HTERT RPE-1 (cell line): ENCODE measurements around the gene EVC.

Source experiments
- in situ Hi-C: fragments of 300-500 bp; cut with MboI; formaldehyde crosslinking; loops from 4 replicates; pipeline ENCODE4 v1.14.3; 2020; ENCODE audit warnings: low sequenced_read_pairs

Gene EVC

GRCh38 chr4:5710961-5711478 lies at the start of gene EVC:
EVC (plus strand) TSS chr4:5711201; CDS start chr4:5711381, 180 bp downstream.
- in situ Hi-C loops, result no loop called here

- in situ Hi-C loops, result no loop called here
Observed at GRCh38 chr4:5661237-5661636, 49.8 kb upstream of the EVC start.

DNA sequence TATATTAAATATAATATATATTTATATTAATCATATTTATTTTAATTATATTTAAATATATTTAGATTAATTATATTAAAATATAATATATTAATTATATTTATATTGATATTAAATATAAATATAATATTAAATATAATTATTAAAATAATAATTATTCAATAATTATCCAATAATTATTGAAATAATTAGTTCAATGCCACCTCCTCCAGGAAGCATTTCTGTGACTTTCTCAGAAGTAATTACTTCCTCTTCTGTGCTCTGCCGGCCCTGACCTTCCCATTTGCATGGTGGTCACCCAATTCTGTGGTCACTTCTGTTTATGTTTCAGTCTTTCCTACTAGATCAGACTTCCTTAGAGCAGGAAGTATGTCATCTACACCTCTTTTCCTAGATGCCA lies 48.4 kb upstream of the EVC start:
- in situ Hi-C loops, result no loop called here

DNA sequence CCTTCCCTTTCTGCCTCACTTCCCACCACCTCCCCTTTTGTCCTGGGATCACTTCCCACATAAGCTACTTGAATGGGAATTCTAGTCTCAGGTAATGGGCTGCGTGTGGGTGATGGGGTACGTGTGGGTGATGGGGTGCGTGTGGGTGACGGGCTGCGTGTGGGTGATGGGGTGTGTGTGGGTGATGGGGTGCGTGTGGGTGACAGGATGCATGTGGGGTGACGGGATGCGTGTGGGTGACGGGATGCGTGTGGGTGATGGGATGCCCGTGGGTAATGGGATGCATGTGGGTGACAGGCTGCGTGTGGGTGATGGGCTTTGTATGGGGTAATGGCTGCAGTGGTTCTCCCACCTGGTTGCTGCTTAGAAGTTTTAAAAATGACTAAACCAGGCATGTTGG lies 46.2 kb upstream of the EVC start:
- in situ Hi-C loops, result no loop called here

DNA sequence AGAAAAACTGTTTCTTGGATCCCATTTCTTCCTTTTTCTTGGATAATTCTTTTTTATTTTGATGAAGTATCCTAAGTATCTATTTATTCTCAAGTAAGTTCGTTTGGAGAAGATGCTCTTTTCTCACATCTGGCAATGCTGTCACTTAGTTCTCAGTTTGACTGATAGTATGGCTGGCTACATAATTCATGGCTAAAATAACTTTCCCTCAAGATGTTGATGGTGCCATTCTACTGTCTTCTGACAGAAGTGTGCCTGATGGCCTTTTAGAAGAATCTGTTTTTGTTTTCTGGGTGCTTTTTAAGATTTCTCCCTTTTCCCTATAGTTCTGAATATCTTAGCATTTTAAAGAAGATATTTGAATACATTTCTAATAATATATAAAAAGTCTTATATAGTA lies 44.3 kb upstream of the EVC start:
- in situ Hi-C loops, result no loop called here

DNA sequence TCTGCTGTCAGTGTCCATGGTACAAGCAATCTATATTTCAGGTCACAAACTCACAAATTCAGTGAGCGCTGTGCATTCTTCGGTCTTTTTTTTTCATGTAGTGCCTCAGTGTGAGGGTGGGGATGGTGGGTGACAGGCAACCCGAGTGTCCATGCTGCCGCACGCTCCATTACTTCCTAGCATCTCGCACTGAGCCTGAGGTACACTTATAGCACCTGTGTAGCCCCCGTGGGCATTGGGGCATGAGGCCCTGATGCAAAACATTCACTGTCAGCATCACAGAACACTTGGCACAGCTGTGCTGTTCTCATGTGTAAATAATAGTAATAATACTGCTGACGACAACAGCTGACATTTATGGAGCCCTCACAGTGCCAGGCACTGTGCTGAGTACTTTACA lies 34.2 kb upstream of the EVC start:
- in situ Hi-C loops, result no loop called here

DNA sequence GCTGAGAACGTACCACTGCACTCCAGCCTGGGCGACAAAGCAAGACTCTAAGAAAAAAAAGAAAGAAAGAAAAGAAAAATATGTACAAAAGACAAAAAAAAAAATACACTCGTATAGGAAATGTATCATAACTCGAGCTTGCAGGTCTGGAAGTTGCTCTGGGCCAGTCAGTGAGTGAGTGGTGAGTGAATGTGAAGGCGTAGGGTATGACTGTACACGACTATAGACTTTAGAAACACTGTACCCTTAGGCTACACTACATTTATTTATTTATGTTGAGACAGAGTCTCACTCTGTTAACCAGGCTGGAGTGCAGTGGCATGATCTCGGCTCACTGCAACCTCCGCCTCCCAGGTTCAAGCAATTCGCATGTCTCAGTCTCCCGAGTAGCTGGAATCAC lies 32.0 kb upstream of the EVC start:
- in situ Hi-C loops, result no loop called here

DNA sequence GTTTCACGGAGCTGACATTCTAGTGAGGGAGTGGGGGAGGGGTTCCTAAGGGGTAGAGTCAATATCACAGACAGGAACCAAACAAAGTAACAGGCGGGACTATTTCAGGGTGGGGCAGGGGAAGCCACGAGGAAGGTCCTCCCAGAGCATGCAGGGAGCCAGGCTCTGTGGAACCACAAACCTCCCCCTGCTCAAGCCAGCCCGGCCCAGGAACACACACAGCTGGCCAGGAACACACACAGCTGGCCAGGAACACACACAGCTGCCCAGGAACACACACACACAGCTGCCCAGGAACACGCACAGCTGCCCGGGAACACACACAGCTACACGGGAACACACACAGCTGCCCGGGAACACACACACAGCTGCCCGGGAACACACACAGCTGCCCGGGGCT lies 27.4 kb upstream of the EVC start:
- in situ Hi-C loops, result no loop called here

GRCh38 chr4:5685296-5685695 lies 25.7 kb upstream of the EVC start:
- in situ Hi-C loops, result no loop called here

DNA sequence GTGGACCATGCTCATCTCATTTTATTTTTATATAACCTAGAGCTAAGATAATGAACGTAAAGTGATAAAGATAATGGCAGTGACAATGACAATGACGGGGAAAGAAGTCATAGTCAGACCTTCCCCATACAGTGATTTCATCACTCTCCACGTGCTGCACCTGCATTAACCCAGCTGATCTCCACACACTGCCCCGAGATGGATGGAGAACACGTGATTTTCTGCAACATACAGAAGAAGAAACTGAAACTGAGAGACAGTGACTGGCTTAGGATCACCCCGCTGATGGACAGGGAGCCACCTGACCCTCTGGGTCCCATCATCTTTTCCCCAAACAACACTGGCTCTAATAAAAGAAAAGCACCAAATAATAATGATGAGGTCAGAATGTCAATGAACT lies 24.7 kb upstream of the EVC start:
- in situ Hi-C loops, result no loop called here

GRCh38 chr4:5689065-5689464 lies 21.9 kb upstream of the EVC start:
- in situ Hi-C loops, result no loop called here

DNA sequence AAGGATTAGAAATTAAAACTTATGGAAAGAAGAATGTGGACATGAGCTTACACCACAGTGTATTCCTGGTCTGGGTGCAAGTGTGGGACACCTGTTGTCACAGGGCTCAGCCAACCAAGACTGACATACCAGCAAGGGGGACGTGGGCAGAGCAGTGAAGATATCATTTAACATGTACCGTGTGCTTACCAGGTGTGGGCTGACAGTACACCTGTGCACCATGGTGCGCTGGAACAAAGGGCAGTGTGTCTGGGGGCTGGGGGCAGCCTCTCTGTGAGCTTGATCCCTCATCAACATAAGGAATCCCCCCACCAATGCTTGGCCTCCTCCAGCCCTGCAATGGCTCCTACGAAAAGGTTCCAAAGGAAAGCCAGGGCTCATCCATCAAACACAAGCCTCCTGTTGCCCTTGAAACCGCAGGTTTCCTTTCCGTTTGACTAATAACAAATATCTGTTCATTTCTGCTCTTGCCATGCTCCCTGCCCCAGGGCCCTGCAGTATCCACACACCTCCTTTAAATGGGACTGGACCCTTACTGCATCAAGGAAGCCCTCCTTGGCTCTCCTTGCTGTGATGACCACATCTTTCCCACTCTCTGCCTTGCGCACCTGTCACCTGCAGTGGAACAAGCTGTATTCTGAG lies 19.4 kb upstream of the EVC start:
- in situ Hi-C loops, result no loop called here

- in situ Hi-C loops, result no loop called here
Observed at GRCh38 chr4:5693871-5694270, 17.1 kb upstream of the EVC start.

DNA sequence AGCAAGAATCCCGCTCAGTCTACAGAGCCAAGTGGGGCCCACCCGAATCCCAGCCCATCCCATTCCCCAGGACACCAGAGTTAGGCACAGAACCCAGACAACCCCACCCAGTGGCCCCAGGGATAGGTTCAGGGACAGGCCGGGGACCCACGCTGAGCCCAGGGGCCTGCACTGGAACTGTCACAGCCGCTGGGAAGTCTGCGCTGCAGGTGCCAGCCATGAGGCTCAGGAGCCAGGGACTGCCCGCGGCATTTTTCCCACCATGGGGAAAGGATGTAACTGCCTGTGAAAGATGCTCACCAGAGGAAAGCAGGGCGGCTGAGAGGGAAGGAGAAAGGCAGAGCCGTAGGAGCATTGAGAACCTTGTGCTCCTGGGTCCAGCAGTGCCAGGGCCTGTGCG lies 14.7 kb upstream of the EVC start:
- in situ Hi-C loops, result no loop called here

- in situ Hi-C loops, result no loop called here
Observed at GRCh38 chr4:5700459-5700858, 10.5 kb upstream of the EVC start.

DNA sequence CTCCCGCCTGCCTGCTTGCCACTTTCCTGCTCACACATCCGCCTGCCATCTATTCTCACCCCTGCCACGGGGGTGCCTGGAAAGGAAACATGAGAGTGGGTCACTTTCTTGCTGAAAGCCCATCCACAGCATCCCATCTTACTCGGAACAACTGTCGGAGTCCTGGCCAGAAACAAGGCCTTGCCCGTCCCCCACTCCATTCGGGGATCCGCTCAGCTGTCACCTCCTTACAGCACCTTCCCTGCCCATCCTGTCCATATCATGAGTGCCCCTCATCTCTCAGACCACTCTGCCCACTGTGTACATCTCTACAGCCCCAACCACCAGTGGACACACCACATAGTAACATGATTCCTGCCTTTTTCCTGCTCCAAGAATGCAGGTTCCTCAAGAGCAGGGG lies 9.0 kb upstream of the EVC start:
- in situ Hi-C loops, result no loop called here

DNA sequence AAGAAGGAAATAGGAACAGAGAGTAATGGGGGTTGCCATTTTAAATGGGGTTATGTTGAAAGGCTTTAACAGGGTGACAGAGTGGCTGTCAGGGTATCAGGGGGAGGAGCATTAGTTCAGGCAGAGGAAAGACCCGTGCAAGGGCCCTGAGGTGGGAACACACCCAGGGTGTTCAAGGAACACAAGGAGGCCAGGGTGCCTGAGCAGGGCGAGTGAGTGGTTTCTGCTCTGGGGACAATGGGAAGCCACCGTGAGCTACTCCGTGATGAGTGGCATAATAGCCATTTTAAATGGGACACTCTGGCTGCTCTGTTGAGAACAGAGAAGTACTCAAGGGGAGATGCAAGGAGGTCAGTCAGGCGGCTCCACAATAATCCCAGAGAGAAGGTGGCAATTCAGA lies 7.2 kb upstream of the EVC start:
- in situ Hi-C loops, result no loop called here

GRCh38 chr4:5704276-5704675 lies 6.7 kb upstream of the EVC start:
- in situ Hi-C loops, result no loop called here

- in situ Hi-C loops, result no loop called here
Observed at GRCh38 chr4:5705647-5706320, 5.2 kb upstream of the EVC start.

DNA sequence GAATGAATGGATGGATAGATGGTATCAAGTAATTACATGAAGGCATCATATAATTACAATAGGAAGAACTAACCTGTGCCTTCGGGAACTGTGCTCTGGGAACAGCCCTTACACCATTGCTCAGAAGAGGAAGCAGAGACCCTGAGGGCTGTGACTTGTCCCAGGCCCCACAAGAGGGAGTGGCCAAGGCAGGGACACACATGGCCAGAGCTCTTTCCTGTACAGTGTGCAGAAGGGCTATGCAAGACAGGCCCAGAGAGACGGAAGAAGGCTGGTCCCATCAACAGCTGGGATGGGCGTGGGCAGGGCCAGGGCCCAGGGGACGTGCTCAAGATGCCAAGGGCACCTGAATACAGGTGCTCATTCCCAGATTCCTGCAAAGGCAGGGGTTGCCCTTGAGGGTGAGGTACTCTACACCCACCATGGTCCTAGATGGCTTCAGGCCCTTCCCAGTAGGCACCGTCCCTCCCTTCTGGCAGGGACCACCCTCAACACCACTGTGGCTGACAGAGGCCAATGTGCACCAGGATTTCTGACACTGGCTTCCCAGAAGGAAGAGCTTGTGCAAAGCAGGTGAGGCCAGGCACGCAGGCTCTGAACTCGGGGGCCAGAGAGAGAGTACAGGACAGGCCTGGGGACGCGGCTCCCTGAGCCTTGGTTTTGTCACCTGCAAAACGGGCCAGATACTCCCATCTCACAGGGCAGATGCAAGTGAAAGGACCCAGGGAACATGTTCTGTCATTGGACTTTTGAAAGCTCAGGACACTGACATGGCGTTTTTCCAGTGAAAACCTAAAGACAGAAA lies 4.3 kb upstream of the EVC start:
- in situ Hi-C loops, result no loop called here

GRCh38 chr4:5707366-5707765 lies 3.6 kb upstream of the EVC start:
- in situ Hi-C loops, result no loop called here
